Mesenchymal stem cell (in vitro differentiated cells and primary cell): ENCODE measurements around the gene SELENBP1.
"Not testable (repeated sequence)": the region's sequence is repeated elsewhere in the genome, so short reads cannot be mapped to it uniquely, and the experiment has no call there.

Source experiments
- DNase-seq: peaks from one replicate; pipeline ENCODE4 v3.0.0-alpha.2; 2013
- H2AFZ ChIP-seq: one replicate; pipeline ENCODE4 v1.6.1; 2013; ENCODE audit warnings: low read depth, mild to moderate bottlenecking, control low read depth, inconsistent platforms, low read length, moderate library complexity
- H2AK5ac ChIP-seq: 2 replicates; pipeline ENCODE4 v1.6.1; 2013; ENCODE audit warnings: low read length, moderate library complexity, mild to moderate bottlenecking, inconsistent platforms; ENCODE audit not compliant: severe bottlenecking
- H2BK120ac ChIP-seq: one replicate; pipeline ENCODE4 v1.6.1; 2013; ENCODE audit warnings: low read depth, mild to moderate bottlenecking, inconsistent platforms, low read length, moderate library complexity
- H2BK12ac ChIP-seq, 2 experiments: one replicate each; pipeline ENCODE4 v1.6.1; 2013; ENCODE audit warnings: inconsistent platforms in 2 of 2, low read length in 2 of 2, mild to moderate bottlenecking in 2 of 2, moderate library complexity in 2 of 2, control low read depth in 1 of 2
- H2BK15ac ChIP-seq: one replicate; pipeline ENCODE4 v1.6.1; 2013; ENCODE audit warnings: mild to moderate bottlenecking, low read depth, inconsistent platforms; ENCODE audit not compliant: poor library complexity, severe bottlenecking
- H2BK5ac ChIP-seq: 2 replicates; pipeline ENCODE4 v1.6.1; 2013; ENCODE audit warnings: low read depth, mild to moderate bottlenecking, low read length, control low read depth, inconsistent platforms; ENCODE audit not compliant: poor library complexity, severe bottlenecking
- H3K14ac ChIP-seq, 2 experiments: one replicate each; pipeline ENCODE4 v1.6.1; 2013; ENCODE audit warnings: inconsistent platforms in 2 of 2, low read length in 2 of 2, control low read depth in 1 of 2, mild to moderate bottlenecking in 1 of 2, moderate library complexity in 1 of 2
- H3K18ac ChIP-seq, 2 experiments: one replicate each; pipeline ENCODE4 v1.6.1; 2013; ENCODE audit warnings: inconsistent platforms in 2 of 2, low read length in 2 of 2, control low read depth in 1 of 2, low read depth in 1 of 2, mild to moderate bottlenecking in 1 of 2
- H3K23ac ChIP-seq, 2 experiments: one replicate each; pipeline ENCODE4 v1.6.1; 2013; ENCODE audit warnings: inconsistent platforms in 2 of 2, low read length in 2 of 2, mild to moderate bottlenecking in 2 of 2, moderate library complexity in 2 of 2, control low read depth in 1 of 2
- H3K27ac ChIP-seq: 2 replicates; pipeline ENCODE4 v1.5.1; 2013; ENCODE audit warnings: mild to moderate bottlenecking, moderate library complexity, low read length, control low read depth, inconsistent platforms; ENCODE audit not compliant: poor library complexity, severe bottlenecking
- H3K27me3 ChIP-seq, 2 experiments: 2 replicates each; pipeline versions ENCODE4 v1.6.1 to v1.7.0; 2013; ENCODE audit warnings: low read length in 2 of 2, mild to moderate bottlenecking in 2 of 2, moderate library complexity in 2 of 2, control low read depth in 1 of 2, inconsistent platforms in 1 of 2; ENCODE audit not compliant: control insufficient read depth in 1 of 2, insufficient read depth in 1 of 2
- H3K36me3 ChIP-seq, 2 experiments: 2 replicates each; pipeline versions ENCODE4 v1.6.1 to v1.7.0; 2013; ENCODE audit warnings: low read length in 2 of 2, control low read depth in 1 of 2, inconsistent platforms in 1 of 2, low read depth in 1 of 2, mild to moderate bottlenecking in 1 of 2; ENCODE audit not compliant: insufficient read depth in 2 of 2, control insufficient read depth in 1 of 2
- H3K4ac ChIP-seq, 2 experiments: one replicate each; pipeline ENCODE4 v1.6.1; 2013; ENCODE audit warnings: inconsistent platforms in 2 of 2, low read length in 2 of 2, mild to moderate bottlenecking in 2 of 2, moderate library complexity in 2 of 2, control low read depth in 1 of 2, low read depth in 1 of 2
- H3K4me1 ChIP-seq: 2 replicates; pipeline ENCODE4 v1.6.1; 2013; ENCODE audit warnings: low read depth, low read length, control low read depth; ENCODE audit not compliant: control insufficient read depth, insufficient read depth
- H3K4me2 ChIP-seq: 2 replicates; pipeline ENCODE4 v1.6.1; 2013; ENCODE audit warnings: low read length, mild to moderate bottlenecking, inconsistent platforms; ENCODE audit not compliant: poor library complexity, severe bottlenecking
- H3K4me3 ChIP-seq, 2 experiments: 2 replicates each; pipeline versions ENCODE4 v1.5.1 to v1.7.0; 2013; ENCODE audit warnings: low read length in 2 of 2, mild to moderate bottlenecking in 2 of 2, control low read depth in 1 of 2, low read depth in 1 of 2; ENCODE audit not compliant: insufficient read depth in 1 of 2
- H3K79me1 ChIP-seq: replicated peaks from 2 replicates; pipeline ENCODE4 v1.6.1; 2013; ENCODE audit warnings: mild to moderate bottlenecking, control low read depth, low read length, inconsistent platforms; ENCODE audit not compliant: poor library complexity, severe bottlenecking
- H3K9ac ChIP-seq: 2 replicates; pipeline ENCODE4 v1.7.0; 2013; ENCODE audit warnings: mild to moderate bottlenecking, low read length, moderate library complexity
- H3K9me3 ChIP-seq: 2 replicates; pipeline ENCODE4 v1.7.0; 2013; ENCODE audit warnings: mild to moderate bottlenecking, low read length; ENCODE audit not compliant: control insufficient read depth
- H4K8ac ChIP-seq: one replicate; pipeline ENCODE4 v1.6.1; 2013; ENCODE audit warnings: inconsistent platforms, mild to moderate bottlenecking, low read length, moderate library complexity
- H4K91ac ChIP-seq: one replicate; pipeline ENCODE4 v1.6.1; 2013; ENCODE audit warnings: mild to moderate bottlenecking, low read length, inconsistent platforms
- WGBS: methylation state at CpG from one replicate; pipeline ENCODE4 v1.1.7; 2013; ENCODE audit warnings: mixed read lengths; 5-methylcytosine and 5-hydroxymethylcytosine counted together

The SELENBP1 gene

DNA sequence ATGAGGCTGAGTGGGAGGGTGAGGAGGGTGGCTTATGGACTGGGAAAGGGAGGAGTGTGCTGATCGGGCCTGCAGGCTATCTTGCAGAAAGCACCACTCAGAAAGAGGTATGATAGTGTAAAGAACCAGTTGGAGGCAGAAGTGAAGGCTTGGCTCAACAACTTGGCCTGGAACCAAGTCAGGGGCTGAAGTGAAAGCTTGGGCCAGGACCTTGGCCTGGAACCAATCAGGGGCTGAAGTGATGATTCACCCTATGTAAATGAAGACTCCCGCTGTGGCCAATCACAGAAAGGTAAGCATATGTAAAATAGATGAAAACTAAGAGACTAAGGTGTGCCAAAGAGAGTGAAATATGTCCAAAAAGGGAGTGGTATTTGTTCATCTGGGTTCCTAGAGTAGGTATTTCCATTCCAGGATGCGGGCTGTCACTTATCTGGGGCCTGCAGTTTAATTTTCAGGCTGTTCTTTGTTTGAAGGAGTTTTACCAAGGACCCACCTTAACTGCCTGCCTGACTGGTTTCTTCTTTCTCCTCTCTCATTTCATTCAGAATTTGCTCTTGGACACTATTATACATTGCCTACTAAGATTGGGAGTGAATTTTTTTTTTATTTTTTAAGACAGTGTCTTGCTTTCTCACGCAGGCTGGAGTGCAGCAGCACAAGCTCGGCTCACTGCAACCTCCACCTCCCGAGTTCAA is 20.3 kb downstream of the SELENBP1 start:
- Histone ChIP-seq H2AFZ (no peak overlapping the region), H3K27ac (no peak overlapping the region), H3K14ac (no peak overlapping the region), H2BK12ac (no peak overlapping the region), H3K4me2 (no peak overlapping the region), H2BK5ac (no peak overlapping the region), H3K23ac (no peak overlapping the region), H3K4me1 (no peaks in the 10 kb centered on the region), H2AK5ac (no peak overlapping the region), H2BK15ac (no peak overlapping the region), H3K18ac (no peak overlapping the region), H4K91ac (no peak overlapping the region), H2BK120ac (no peak overlapping the region), H4K8ac (no peak overlapping the region), H3K36me3 (no peaks in the 10 kb centered on the region), H3K9ac (no peak overlapping the region), H3K4me3 (no peak overlapping the region), H3K4ac (no peak overlapping the region), H3K9me3 (no peaks in the 10 kb centered on the region), H3K27me3 (no peaks in the 10 kb centered on the region), H3K79me1 (no peaks in the 10 kb centered on the region)
- 91% methylated on average over 6 of the region's 6 CpGs for WGBS
- peak; percentile 47 for DNase-seq

- H2BK15ac ChIP-seq, H3K4me2 ChIP-seq, H2AFZ ChIP-seq, H3K4ac ChIP-seq, H3K18ac ChIP-seq, H2AK5ac ChIP-seq, H2BK120ac ChIP-seq, H3K27ac ChIP-seq, H4K91ac ChIP-seq, H3K14ac ChIP-seq, H3K9ac ChIP-seq, H4K8ac ChIP-seq, H3K36me3 ChIP-seq, H2BK12ac ChIP-seq, H3K4me3 ChIP-seq, H3K27me3 ChIP-seq, H2BK5ac ChIP-seq, H3K23ac ChIP-seq, DNase-seq, H3K9me3 ChIP-seq, H3K4me1 ChIP-seq: not testable (repeated sequence)
- peaks cover 11% of the 10 kb centered on the region for H3K79me1 ChIP-seq
- WGBS, result 96% methylated on average over 9 of the region's 9 CpGs
Observed at GRCh38 chr1:151350323-151350722, 22.2 kb downstream of the SELENBP1 start.

GRCh38 chr1:151347523-151348246 is 24.8 kb downstream of the SELENBP1 start:
- peak overlapping the region; percentile 66 for H4K8ac ChIP-seq
- H2BK5ac ChIP-seq, result no peak overlapping the region
- peak overlapping the region; percentile 79 for H3K27ac ChIP-seq
- no peak overlapping the region for H3K23ac ChIP-seq
- no peaks in the 10 kb centered on the region for H3K27me3 ChIP-seq
- H3K4me3 ChIP-seq, result peak overlapping the region in 1 of 2 experiments; percentile 92
- no peak overlapping the region for H4K91ac ChIP-seq
- peak overlapping the region; percentile 8 to 72 for H2BK12ac ChIP-seq
- peak overlapping the region in 1 of 2 experiments; percentile 64 for H3K18ac ChIP-seq
- H2BK15ac ChIP-seq, result peak overlapping the region; percentile 41
- no peak overlapping the region for H3K14ac ChIP-seq
- H3K4ac ChIP-seq, result peak overlapping the region in 1 of 2 experiments; percentile 17
- H3K4me2 ChIP-seq, result peak overlapping the region; percentile 72
- peaks cover 23 to 31% of the 10 kb centered on the region in 2 experiments for H3K36me3 ChIP-seq
- no peak overlapping the region for H2BK120ac ChIP-seq
- peak; percentile 42 for DNase-seq
- peak overlapping the region; percentile 95 for H3K9ac ChIP-seq
- H2AFZ ChIP-seq, result no peak overlapping the region
- 36% methylated on average over 9 of the region's 12 CpGs for WGBS
- peaks cover 19% of the 10 kb centered on the region for H3K79me1 ChIP-seq
- no peaks in the 10 kb centered on the region for H3K9me3 ChIP-seq
- peaks cover 8% of the 10 kb centered on the region for H3K4me1 ChIP-seq
- H2AK5ac ChIP-seq, result no peak overlapping the region

- peak within 1 kb of the TSS; percentile 70 for H2BK5ac ChIP-seq
- H3K9ac ChIP-seq, result peak within 1 kb of the TSS; percentile 95
- H3K79me1 ChIP-seq, result peaks cover 19% of the 10 kb centered on the region
- H2AFZ ChIP-seq, result peak within 1 kb of the TSS; percentile 39
- peak; percentile 99 for DNase-seq
- H4K91ac ChIP-seq, result no peak within 1 kb of the TSS
- H2BK15ac ChIP-seq, result peak within 1 kb of the TSS; percentile 41
- H3K14ac ChIP-seq, result no peak within 1 kb of the TSS
- no peaks in the 10 kb centered on the region for H3K27me3 ChIP-seq
- peak within 1 kb of the TSS; percentile 87 for H3K27ac ChIP-seq
- H2BK12ac ChIP-seq, result peak within 1 kb of the TSS; percentile 8 to 72
- no peak within 1 kb of the TSS for H3K23ac ChIP-seq
- peaks cover 9% of the 10 kb centered on the region for H3K4me1 ChIP-seq
- peak within 1 kb of the TSS; percentile 58 to 77 for H3K4ac ChIP-seq
- H3K18ac ChIP-seq, result peak within 1 kb of the TSS; percentile 79 to 84
- H3K4me2 ChIP-seq, result peak within 1 kb of the TSS; percentile 74
- H3K36me3 ChIP-seq, result peaks cover 30 to 38% of the 10 kb centered on the region in 2 experiments
- peak within 1 kb of the TSS; percentile 66 for H4K8ac ChIP-seq
- peak within 1 kb of the TSS; percentile 67 to 92 for H3K4me3 ChIP-seq
- WGBS, result 1% methylated on average over 21 of the region's 38 CpGs
- no peaks in the 10 kb centered on the region for H3K9me3 ChIP-seq
- H2AK5ac ChIP-seq, result peak within 1 kb of the TSS; percentile 89
- H2BK120ac ChIP-seq, result no peak within 1 kb of the TSS
Observed at GRCh38 chr1:151346769-151347522, 25.6 kb downstream of the SELENBP1 start, which contains the start of gene RFX5. Gene RFX5, minus strand, starts transcription at chr1:151347252. Its CDS starts 932 bp downstream, at chr1:151346320.
